Activated naive CD4-positive, alpha-beta T cell (primary cell): ENCODE results near the gene PAH.

Experiments
- DNase-seq, 4 experiments: peaks; one replicate each; lab custom pipeline; 2025; lab: John Stamatoyannopoulos, UW

The PAH gene

DNA sequence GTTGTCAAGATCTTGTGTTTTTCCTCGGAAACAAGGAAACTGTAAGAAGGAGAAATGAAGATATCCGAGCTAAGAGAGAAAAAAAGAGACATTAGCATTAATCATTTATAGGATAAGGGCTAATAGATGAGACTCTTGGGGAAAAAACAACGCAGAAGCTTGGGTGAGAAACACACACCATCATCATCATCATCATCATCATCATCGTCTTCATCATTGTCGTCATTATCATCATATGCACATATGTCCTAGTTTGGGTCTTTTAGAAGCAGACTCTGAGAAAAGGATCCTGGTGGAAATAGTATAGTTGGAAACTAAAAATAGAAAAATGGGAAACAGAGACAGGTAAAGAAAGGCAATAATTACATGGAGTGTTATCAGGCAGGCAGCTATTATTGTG lies 95.9 kb downstream of the PAH start:
- no peak for DNase-seq

GRCh38 chr12:102816816-102817434 lies 100.1 kb downstream of the PAH start:
- DNase-seq = no peak

GRCh38 chr12:102814691-102815367 lies 102.2 kb downstream of the PAH start:
- DNase-seq = no peak

DNA sequence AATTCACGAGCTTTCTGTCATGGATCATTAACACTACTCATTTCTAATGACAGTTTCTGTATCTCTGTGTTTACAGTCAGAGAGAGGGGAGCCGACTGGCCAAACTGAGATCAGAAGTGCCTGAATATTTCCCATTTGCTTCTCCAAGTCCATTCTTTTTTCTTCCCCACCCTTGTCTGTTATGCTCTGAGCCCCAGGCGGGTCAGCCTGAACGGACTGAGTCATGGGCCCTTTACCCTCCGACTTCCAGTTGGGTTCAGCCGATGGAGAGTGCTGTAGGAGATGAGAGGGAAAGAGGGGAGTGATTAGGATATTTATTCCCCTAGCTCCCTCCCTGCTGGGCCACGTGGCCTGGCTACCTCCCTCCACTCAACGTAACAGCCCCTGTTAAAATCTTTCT lies 104.7 kb downstream of the PAH start:
- DNase-seq = no peak

- no peak for DNase-seq
Measured at GRCh38 chr12:102811110-102811737, 105.8 kb downstream of the PAH start.

DNA sequence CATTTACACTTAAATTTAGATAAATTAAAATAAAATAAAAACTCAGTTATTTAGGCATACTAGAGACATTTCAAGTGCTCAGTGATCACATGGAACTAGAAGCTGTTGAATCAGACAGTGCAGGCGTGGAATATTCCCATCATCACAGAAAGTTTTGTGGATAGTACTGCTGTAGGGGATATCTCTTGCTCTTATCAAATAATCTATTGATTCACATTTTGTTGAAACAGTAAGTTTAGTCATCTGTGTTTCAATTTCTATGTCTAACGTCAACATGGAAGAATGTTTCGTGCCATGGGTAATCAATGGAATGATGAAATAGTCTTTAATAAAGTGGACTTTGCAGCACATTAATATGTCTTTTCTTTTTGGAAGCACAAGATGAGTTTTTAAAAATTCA lies 108.6 kb downstream of the PAH start:
- no peak for DNase-seq

DNA sequence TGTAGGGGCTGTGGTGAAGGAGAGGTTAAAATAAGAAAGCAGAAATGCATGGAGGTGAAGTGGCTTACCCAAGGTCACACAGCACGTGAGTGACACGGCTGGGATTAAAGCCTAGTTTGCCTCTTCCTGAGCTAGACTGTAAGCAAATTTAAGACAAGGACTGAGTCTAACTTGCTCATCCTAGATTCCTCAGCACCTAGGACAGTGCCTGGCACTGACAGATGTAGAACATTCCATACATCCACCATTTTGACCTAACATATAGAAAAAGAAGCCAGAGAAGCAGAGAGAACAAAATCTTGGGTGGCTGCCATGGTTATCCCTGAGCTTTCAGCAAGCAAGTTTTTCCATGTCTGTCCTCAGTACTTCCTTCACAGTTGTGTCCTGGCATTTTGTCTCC lies 110.5 kb downstream of the PAH start:
- DNase-seq = no peak

DNA sequence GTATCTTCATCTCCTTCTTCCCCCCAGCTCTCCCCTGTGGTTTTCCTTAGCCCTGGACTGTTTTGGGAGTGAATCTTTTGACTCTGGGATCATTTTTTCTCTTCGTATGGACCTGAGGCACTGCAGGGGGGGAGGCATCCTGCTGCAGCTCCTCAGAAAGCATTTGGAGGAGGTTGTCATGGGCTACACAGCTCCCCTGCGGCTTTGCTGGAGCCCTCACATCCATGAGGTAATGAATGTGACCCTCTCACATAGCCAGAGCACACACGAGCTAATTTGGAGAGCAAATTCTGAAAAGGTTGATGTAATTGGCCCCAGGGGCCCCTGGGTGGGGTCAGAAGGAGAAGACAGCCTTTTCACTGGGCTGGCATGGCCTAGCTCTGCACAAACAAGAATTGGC lies 110.9 kb downstream of the PAH start:
- DNase-seq = no peak

GRCh38 chr12:102800565-102800964 lies 116.5 kb downstream of the PAH start:
- no peak for DNase-seq

GRCh38 chr12:102799229-102799628 lies 117.8 kb downstream of the PAH start:
- DNase-seq = no peak

DNA sequence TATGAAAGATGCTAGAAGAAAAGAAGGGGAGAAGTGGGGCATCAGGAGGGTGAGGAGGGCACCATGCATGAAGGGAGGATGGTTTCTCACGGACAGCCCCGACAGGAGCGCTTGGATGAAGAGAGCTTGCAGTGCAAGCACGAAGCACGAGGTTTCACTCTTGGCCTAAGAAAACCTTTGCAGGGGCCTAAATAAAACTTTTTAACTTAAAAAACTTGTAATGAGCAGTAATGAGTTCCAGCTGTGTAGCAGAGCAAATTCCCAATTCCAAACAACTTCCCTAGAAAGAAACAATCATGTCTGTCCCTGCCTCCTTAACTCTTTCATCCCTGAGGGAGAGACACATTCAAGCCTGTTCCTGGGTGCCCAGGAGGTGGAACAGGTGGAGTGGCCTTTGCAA lies 119.5 kb downstream of the PAH start:
- no peak for DNase-seq

- DNase-seq = no peak
Measured at GRCh38 chr12:102793921-102794320, 123.1 kb downstream of the PAH start.
